ENCODE data around the gene LINGO3. TPM values are rescaled to one million over a fixed set of nuclear protein-coding genes. Genes with fewer than 3 reads are reported as not detected.

The LINGO3 gene
- polyA plus RNA-seq, 3 donors = 0.08 to 2.8 (median 2.2) TPM

DNA sequence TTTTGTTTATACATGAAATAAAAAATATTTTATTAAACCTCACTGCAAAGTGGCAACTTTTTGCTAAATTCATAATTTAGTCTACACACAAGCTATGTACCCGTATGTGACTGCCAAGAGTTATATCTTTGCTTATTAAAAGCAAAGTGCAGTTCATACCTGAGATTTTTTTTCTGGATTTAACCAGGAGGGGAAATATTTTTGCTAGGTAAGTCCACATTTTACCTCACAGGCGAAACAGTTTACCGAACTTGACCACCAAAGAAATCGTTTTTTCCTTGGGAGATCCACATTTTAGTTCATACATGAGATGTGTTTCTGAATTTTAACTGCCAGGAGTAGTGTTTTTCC is 39.5 kb downstream of the LINGO3 start:
- Mint-ChIP-seq H3K4me3 (peak overlapping the region; percentile 48 to 98), H3K9me3 (peaks cover 0 to 7% (median 0%) of the 10 kb centered on the region in 7 donors), H3K27ac (peak overlapping the region in 2 of 7 donors; percentile 76 to 87), H3K36me3 (peaks cover 10 to 21% of the 10 kb centered on the region in 2 donors), H3K4me1 (peaks cover 64% of the 10 kb centered on the region), H3K27me3 (ENCODE audit: low read depth in 3 of 3) (peaks cover 0 to 2% (median 0%) of the 10 kb centered on the region in 3 donors)
- no peak for DNase-seq
- TF ChIP-seq, protein P1, sequence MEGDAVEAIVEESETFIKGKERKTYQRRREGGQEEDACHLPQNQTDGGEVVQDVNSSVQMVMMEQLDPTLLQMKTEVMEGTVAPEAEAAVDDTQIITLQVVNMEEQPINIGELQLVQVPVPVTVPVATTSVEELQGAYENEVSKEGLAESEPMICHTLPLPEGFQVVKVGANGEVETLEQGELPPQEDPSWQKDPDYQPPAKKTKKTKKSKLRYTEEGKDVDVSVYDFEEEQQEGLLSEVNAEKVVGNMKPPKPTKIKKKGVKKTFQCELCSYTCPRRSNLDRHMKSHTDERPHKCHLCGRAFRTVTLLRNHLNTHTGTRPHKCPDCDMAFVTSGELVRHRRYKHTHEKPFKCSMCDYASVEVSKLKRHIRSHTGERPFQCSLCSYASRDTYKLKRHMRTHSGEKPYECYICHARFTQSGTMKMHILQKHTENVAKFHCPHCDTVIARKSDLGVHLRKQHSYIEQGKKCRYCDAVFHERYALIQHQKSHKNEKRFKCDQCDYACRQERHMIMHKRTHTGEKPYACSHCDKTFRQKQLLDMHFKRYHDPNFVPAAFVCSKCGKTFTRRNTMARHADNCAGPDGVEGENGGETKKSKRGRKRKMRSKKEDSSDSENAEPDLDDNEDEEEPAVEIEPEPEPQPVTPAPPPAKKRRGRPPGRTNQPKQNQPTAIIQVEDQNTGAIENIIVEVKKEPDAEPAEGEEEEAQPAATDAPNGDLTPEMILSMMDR (IDR thresholded peaks at IDR 0.05) = no peak
- Histone ChIP-seq H4K20me1 (ENCODE audit: insufficient read depth, low read length) (peaks cover 39% of the 10 kb centered on the region), H3K9ac (ENCODE audit: insufficient read depth, low read length, poor library complexity, severe bottlenecking) (peak overlapping the region; percentile 64), H3K4me1 (ENCODE audit: control insufficient read depth in 1 of 2, insufficient read depth in 2 of 2, low read length in 2 of 2) (peaks cover 71 to 79% of the 10 kb centered on the region in 2 donors), H3K36me3 (replicated peaks in 1 of 2; ENCODE audit: control insufficient read depth in 1 of 2, insufficient read depth in 2 of 2, low read length in 2 of 2) (peaks cover 19 to 21% of the 10 kb centered on the region in 2 donors), H3K4me3 (replicated peaks in 1 of 3; ENCODE audit: low read depth in 2 of 3, low read length in 3 of 3) (peak overlapping the region; percentile 74 to 100 (median 79)), H3K27me3 (ENCODE audit: control insufficient read depth in 2 of 2, insufficient read depth in 2 of 2, low read length in 2 of 2) (no peaks in the 10 kb centered on the region), H2AFZ (ENCODE audit: insufficient read depth, low read depth, low read length, poor library complexity, severe bottlenecking) (peak overlapping the region; percentile 74), H3K9me3 (replicated peaks in 1 of 2; ENCODE audit: control insufficient read depth in 1 of 2, insufficient read depth in 1 of 2, low read length in 2 of 2) (no peaks in the 10 kb centered on the region), H3K27ac (ENCODE audit: low read depth in 1 of 2, low read length in 2 of 2) (peak overlapping the region in 1 of 2 donors; percentile 70), H3K4me2 (replicated peaks; ENCODE audit: extremely low read depth, low read length, poor library complexity, severe bottlenecking) (peak overlapping the region; percentile 94), H3K79me2 (ENCODE audit: insufficient read depth, low read length) (peaks cover 83% of the 10 kb centered on the region)
- intact Hi-C loops (cut with micrococcal nuclease) = no loop called here
- WGBS (ENCODE audit: insufficient coverage) = 100% methylated on average over 1 of the region's 4 CpGs

DNA sequence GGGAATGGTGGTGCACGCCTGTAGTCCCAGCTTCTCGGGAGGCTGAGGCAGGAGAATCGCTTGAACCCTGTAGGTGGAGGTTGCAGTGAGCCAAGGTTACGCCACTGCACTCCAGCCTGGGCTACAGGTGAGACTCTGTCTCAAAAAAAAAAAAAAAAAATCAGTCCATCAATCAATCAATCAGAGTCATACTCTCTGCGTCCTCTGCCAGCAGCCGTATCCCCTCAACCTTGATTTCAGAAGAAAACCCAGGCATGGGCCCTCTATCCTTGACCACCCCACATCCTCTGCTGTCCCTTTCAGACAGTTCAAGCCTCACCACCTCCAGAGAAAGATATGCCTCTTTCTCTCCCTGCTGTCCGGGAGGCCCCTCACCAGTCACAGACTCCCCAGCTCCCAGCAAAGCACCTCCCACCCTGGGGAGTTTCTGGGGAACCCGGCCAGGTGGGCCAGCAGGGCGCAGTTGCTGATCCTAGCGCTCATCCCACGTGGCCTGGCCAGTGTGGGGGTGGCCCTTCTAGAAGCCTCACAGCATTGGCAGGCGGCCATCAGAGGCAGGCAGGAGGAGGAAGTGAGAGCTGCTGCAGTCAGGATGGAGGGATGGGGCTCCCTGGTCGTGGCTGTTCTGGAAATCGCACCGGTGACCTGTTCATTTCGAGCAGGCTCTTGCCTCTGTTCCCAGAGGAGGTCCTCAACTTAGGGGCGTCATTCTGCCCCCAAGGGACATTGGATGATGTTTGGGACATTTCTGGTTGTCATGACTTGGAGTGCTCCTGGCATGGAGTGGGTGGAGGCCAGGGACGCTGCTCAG is 41.6 kb downstream of the LINGO3 start:
- Histone ChIP-seq H3K4me3 (replicated peaks in 1 of 3; ENCODE audit: low read depth in 2 of 3, low read length in 3 of 3) (peak overlapping the region; percentile 1 to 100 (median 25)), H3K4me2 (replicated peaks; ENCODE audit: extremely low read depth, low read length, poor library complexity, severe bottlenecking) (peak overlapping the region; percentile 94), H4K20me1 (ENCODE audit: insufficient read depth, low read length) (peaks cover 18% of the 10 kb centered on the region), H2AFZ (ENCODE audit: insufficient read depth, low read depth, low read length, poor library complexity, severe bottlenecking) (peak overlapping the region; percentile 63), H3K27me3 (ENCODE audit: control insufficient read depth in 2 of 2, insufficient read depth in 2 of 2, low read length in 2 of 2) (no peaks in the 10 kb centered on the region), H3K79me2 (ENCODE audit: insufficient read depth, low read length) (peaks cover 62% of the 10 kb centered on the region), H3K36me3 (replicated peaks in 1 of 2; ENCODE audit: control insufficient read depth in 1 of 2, insufficient read depth in 2 of 2, low read length in 2 of 2) (peaks cover 2 to 3% of the 10 kb centered on the region in 2 donors), H3K9me3 (replicated peaks in 1 of 2; ENCODE audit: control insufficient read depth in 1 of 2, insufficient read depth in 1 of 2, low read length in 2 of 2) (no peaks in the 10 kb centered on the region), H3K9ac (ENCODE audit: insufficient read depth, low read length, poor library complexity, severe bottlenecking) (peak overlapping the region; percentile 39), H3K27ac (ENCODE audit: low read depth in 1 of 2, low read length in 2 of 2) (peak overlapping the region; percentile 68 to 72), H3K4me1 (ENCODE audit: control insufficient read depth in 1 of 2, insufficient read depth in 2 of 2, low read length in 2 of 2) (peaks cover 54 to 65% of the 10 kb centered on the region in 2 donors)
- DNase-seq = peak; percentile 80 to 90 (median 89)
- Mint-ChIP-seq H3K27ac (peak overlapping the region; percentile 85 to 96 (median 93)), H3K27me3 (ENCODE audit: low read depth in 3 of 3) (peaks cover 0 to 1% (median 0%) of the 10 kb centered on the region in 3 donors), H3K36me3 (peaks cover 2 to 4% of the 10 kb centered on the region in 2 donors), H3K4me1 (peaks cover 54% of the 10 kb centered on the region), H3K4me3 (peak overlapping the region; percentile 75 to 87), H3K9me3 (peaks cover 0 to 7% (median 0%) of the 10 kb centered on the region in 7 donors)
- 19% methylated on average over 12 of the region's 18 CpGs for WGBS (ENCODE audit: insufficient coverage)
- intact Hi-C loops (cut with micrococcal nuclease) = no loop called here
- TF ChIP-seq, protein P1 (IDR thresholded peaks at IDR 0.05) = no peak

All from CD14-positive monocyte (primary cell).